ENCODE data around the gene ZNF879.

- TF ChIP-seq CTCF (IDR thresholded peaks at IDR 0.05; ENCODE audit: borderline replicate concordance, extremely low read depth, low read length, poor library complexity, severe bottlenecking) (no peak), EZH2 (IDR thresholded peaks at IDR 0.05; ENCODE audit: borderline replicate concordance, low read depth, low read length, severe bottlenecking) (no peak)
These were observed 40.7 kb upstream of the ZNF879 start for GRCh38 chr5:178982941-178983340.
